RPMI7951 (cell line): ENCODE data around the gene CHRNA10. TPM values are rescaled to one million over a fixed set of nuclear protein-coding genes. Genes with fewer than 3 reads are reported as not detected.

Source experiments
- DNase-seq: peaks from one replicate; pipeline ENCODE4 v3.0.0-alpha.2; 2012; ENCODE audit warnings: low read depth
- total RNA-seq: library from RNA; depleted of rRNA; stranded (reverse); fragments of >200 nt; shearing (Covaris generic); gene quantifications from 2 replicates; pipeline ENCODE4 v1.2.3, GENCODE V29; 2014; rRNA removed

Gene CHRNA10
- total RNA-seq, 1 experiment from 2014 or later, result 0.36 TPM

DNA sequence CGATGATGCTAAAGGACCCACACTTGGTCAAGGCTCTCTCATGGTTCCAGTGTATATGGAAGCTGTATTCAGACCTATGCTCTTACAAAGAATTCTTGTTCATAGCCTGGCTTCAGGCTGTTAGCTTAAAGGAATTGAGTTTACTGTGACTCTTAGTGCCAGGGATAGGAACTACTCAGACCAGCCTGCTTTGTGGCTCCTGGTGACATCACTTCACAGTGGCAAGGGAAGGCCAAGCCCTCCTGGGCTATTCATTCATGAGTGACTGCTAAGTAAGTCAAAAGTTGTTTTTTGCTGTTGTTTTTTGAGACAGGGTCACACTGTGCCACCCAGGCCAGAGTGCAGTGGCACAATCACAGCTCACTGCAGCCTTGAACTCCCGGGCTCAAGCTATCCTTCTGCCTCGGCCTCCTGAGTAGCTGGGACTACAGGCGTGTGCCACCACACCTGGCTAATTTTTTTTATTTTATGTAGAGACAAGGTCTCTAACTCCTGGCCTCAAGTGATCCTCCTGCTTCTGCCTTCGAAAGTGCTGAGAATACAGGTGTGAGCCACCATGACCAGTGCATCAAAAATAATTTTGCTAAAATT, 39.0 kb downstream of the CHRNA10 start:
- DNase-seq, result no peak

DNA sequence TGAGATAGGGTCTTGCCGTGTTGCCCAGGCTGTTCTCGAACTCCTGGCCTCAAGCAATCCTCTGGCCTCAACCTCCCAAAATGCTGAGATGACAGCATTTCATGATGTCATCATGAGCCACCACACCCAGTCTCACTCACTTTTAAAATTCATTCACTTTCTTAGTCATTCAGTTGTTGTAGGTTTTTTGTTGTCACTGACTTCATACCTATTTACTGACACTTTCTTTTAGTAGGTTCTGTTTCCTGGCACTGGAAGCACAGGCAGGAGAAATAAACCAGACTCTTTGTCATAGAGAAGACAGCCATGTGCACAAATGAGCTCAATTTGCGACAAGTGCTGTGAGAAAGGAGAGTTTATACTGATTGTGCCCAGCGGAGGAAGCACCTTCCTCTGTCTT, 39.9 kb downstream of the CHRNA10 start:
- DNase-seq, result no peak

DNA sequence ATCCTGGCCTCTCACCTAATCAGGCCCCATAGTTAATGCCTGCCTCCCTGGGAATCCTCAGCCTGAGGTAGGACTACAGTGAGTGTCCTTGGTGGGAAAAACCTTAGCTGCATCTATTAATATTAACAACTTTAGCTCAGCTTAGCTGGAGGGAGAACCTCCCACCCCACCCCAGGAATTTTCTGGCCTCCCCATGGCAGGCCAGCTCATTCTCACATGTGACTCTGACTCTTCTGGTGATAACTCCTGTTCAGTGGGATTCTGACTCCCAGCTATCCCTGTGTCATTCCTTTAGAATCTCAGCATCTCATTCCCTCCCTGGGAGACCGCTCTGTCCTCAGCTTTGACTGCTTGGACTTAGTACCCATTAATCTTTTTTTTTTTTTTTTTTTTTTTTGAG, 43.9 kb downstream of the CHRNA10 start:
- DNase-seq, result peak; percentile 17

GRCh38 chr11:3626250-3626960, 44.8 kb downstream of the CHRNA10 start:
- DNase-seq, result no peak

DNA sequence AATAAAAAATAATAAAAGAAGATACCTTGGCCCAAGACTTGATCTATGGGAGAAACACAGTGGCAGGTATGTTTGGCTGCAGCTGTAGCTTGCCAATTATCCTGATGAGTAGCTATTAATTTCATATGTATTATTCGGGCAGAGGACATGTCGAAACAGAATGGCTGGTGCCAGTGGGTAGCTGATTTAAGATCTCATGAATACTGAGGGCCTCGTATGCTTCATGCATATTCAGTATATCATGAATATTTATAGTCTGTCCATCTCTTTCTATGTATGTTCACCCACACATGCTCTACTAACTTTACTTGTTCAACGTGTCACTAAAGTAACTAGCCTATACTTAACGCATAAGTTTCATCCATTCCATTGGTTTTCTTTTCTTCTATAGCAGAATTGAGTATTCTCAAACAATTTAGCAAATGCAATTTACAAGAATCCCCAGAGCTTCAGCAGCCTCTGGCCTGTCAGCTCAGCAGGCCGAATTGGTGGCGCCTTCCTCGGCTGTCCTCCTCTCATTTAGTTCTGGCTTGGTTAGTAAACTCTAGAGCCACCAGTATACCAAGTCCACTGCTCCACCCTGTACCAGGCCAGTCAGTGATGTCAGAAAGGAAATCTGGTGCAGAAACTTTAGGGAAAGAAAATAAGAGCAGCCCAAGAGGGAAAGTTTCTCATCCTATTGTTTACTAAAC, 47.3 kb downstream of the CHRNA10 start:
- DNase-seq, result no peak

DNA sequence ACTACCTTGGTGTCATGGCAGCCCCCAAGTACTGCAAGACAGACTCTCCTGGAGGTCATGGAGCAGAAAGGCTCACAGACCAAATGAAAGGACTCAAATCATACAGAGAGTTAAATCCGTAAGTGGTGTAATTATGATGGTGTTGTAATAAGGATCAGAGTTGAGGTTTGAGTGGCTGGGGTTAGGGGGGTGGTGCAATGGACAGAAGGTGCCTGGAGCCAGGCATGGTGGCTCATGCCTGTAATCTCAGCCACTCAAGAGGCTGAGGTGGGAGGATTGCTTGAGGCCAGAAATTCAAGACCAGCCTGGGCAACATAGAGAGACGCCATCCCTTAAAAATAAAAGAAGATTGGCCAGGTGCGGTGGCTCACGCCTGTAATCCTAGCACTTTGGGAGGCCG, 48.1 kb downstream of the CHRNA10 start:
- no peak for DNase-seq

DNA sequence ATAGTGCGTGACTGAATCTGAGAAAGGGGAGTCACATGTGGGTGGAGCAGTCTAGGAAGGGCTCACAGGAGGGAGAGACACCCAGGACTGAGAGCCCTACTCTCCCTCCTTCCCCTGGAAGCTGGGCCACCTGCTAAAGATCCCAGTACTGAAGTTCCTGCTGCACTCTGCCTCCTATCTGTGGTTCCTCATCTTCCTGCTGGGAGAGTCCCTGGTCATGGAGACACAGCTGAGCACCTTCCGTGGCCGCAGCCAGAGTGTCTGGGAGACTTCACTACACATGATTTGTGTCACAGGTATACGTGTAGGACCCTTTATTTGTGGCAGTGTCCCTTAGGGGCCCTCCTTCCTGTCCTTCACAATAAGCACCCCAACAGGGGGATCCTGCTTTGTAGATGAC, 48.7 kb downstream of the CHRNA10 start:
- no peak for DNase-seq

GRCh38 chr11:3617990-3618389, 53.2 kb downstream of the CHRNA10 start:
- DNase-seq, result no peak

- no peak for DNase-seq
These were observed 54.3 kb downstream of the CHRNA10 start for GRCh38 chr11:3616721-3617460.

DNA sequence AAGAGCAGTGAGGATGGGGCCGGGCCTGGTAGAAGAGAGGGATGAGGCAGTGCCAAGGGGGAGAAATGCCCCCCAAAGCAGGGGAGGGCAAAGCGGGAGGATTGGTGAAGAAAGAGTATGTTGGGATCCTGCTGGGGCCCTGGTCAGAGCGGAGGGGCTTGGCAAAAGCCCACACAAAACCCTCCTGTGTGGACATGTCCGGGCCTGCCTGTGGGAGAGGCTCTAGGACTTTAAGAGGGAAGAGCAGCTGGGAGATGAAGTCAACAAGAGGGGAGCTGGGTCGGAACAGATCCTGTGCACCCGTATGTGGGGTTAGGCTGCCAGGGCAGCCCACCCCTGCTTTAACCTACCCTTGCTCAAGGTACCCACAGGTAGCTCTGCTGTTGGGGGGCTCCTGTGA, 55.2 kb downstream of the CHRNA10 start:
- DNase-seq, result no peak

Other genes starting within 250 kb of the CHRNA10 start
- gene ART5, start 29.4 kb downstream of the CHRNA10 start, total RNA-seq, result not detected in 2 replicates
- not detected in 2 replicates for gene ART1, start 26.3 kb downstream of the CHRNA10 start, total RNA-seq
- gene NUP98, start 126.2 kb upstream of the CHRNA10 start, total RNA-seq, result 77.0 and 97.9 TPM in 2 replicates
- 7.6 and 9.0 TPM in 2 replicates for gene PGAP2, start 137.2 kb upstream of the CHRNA10 start, total RNA-seq
- 26.3 and 27.8 TPM in 2 replicates for gene RHOG, start 169.6 kb upstream of the CHRNA10 start, total RNA-seq
- gene STIM1, start 184.3 kb upstream of the CHRNA10 start, total RNA-seq, result 13.8 and 14.5 TPM in 2 replicates